Activated T-cell treated with anti-CD3 and anti-CD28 coated beads for 1 hour (primary cell): ENCODE results near the gene MAB21L4.

Experiments used
- DNase-seq: peaks from one replicate; pipeline ENCODE4 v3.0.0-alpha.2; 2020; ENCODE audit warnings: low read depth

The MAB21L4 gene

GRCh38 chr2:240894006-240894405 is 1.9 kb downstream of the MAB21L4 start:
- no peak for DNase-seq

GRCh38 chr2:240893363-240893844 is 2.6 kb downstream of the MAB21L4 start:
- DNase-seq = peak; percentile 17

GRCh38 chr2:240892925-240893324 is 3.0 kb downstream of the MAB21L4 start:
- no peak for DNase-seq

GRCh38 chr2:240892356-240892755 is 3.6 kb downstream of the MAB21L4 start:
- DNase-seq = no peak

GRCh38 chr2:240891492-240892340 is 4.2 kb downstream of the MAB21L4 start:
- DNase-seq = no peak

DNA sequence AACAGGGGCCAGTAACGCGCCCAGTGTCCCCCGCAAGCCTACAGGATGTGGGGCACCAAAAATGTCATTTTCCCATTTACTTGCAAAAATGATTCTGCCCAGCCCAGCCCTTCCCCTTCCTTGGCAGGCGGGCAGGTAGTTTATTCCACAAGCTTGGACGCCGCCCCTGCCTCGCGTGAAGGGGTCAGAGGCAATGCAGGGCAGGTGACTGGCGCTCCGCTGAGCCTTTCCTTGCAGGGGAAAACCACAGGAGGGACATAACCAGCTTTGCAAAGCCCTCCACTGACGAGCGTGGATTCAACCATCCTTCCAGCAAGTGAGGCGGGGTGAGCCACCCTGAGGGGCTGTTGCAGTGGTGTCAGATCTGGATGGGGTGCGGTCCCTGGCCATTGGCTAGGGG is 5.3 kb downstream of the MAB21L4 start:
- no peak for DNase-seq

DNA sequence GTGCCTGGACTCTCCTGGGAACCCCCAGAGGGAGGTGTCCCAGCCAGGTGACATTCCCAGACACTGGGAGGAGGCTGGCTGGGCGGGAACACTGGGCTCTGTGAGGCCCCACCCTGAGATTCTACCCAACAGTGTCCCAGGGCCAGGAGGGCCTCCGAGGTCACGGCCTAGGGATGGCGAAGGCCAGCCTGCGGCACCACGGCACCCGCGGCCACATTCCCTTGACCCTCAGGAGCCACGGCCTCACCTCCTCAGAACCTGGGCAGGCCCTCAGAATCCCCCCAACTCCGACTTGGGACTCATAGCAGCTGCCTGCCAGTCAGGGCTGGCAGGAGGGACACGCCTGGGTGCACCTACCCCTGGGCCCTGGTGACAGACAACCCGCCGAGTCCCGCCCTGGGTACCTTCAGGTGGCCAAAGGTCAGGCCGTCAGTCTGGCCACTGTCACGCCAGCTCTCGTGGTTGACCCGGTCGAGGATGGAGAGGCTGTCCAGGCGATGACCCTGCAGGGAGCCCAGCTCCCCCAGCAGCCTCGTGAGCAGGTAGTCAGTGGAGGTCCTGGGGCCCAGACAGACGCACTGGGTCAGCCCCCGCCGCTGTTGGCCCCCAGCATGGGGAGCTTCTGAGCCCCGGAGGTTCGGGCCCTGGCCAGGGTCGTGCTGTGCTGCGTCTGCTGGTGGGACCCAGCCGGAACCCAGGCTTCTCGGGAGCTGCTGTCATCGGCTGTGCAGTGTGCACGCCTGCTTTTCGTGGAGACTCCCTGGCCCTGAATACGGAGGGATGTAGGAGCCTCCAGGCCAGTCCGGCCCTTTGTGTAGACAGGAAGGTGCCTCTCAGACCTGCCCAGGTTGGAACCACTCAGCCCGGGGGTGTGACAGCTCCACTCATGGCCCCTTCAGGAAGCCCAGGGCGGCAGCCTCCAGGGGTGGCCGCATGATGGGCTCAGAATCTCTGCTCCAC is 6.1 kb downstream of the MAB21L4 start:
- no peak for DNase-seq

GRCh38 chr2:240888890-240889573 is 6.9 kb downstream of the MAB21L4 start:
- no peak for DNase-seq

DNA sequence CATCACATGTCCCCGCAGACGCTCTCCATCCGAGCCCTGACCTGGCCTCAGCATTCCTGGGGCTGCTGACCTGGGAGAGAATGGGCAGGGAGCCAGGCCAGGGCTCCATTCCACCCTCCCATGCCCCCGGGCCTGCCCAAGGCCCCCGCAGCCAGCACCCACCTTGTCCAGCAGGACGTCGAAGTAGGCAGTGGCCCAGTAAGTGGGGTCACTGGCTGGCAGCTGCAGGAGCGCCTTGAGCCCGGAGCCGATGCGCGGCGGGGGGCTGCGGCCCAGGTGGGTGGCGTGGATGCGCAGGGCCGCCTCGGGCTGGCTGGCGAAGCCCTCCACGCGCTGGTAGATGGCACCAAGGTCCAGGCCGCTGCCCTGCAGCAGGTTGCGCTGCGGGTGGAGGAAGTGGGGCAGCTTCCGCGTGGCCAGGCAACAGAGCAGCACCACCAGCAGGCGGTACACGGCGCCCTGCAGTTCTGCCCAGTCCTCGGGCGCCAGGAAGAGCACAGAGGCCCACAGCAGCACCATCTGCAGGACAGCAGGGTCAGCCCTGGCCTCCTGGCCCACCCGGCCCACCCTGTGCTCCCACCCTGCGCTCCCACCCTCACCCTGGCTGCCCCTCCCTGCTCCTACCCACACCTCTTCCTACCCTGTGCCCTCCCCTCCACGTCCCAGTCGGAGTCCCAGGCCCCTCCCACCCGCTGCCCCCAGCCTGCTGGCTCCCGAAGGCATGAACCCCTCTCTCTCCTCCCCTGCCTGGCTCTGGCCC is 7.6 kb downstream of the MAB21L4 start:
- no peak for DNase-seq

- no peak for DNase-seq
These were observed 8.3 kb downstream of the MAB21L4 start for GRCh38 chr2:240887631-240888030.

DNA sequence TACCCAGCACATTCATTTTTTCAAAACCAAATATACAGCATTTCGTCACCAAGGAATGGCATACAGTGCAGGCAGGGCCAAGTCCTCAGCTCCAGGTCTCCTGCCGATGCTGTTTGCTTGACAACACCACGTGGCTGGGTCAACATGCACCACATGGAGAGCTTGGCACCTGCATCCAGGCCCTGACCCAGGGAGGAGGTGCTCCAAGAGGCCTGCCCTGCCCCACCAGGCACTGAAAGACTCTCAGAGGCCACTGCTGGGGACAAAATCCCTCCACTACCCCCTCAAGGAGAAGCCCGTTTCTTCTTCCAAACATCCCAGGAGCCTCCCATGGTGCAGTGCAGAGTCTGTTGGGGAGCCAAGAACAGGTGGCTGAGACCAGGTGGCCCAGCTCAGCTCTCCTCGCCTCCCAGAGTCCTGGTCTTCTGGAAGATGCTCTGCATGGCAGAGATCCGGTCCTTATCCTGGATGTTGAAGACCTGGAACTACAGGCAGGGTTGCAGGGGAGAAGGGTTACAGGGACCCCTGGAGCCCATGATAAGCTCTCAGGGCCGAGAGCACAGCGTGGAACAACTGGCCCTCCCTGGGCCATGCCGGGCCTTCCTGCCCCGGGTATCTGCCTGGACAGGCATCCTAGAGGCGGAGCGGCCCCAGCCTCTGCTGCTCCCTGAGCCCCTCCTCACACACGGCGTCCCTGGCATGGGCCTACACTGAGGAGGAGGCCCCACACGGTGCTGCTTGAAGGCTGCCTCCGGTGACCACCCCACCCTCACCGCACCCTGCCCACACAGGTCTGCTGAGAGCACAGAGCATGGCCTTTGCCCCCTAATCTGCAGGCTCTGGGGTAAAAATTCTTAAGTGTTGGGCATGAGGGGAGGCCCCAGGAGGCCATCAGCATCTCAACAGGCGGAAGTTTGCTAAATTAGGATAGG is 9.0 kb downstream of the MAB21L4 start:
- DNase-seq = no peak

GRCh38 chr2:240886023-240886565 is 9.9 kb downstream of the MAB21L4 start:
- DNase-seq = no peak

DNA sequence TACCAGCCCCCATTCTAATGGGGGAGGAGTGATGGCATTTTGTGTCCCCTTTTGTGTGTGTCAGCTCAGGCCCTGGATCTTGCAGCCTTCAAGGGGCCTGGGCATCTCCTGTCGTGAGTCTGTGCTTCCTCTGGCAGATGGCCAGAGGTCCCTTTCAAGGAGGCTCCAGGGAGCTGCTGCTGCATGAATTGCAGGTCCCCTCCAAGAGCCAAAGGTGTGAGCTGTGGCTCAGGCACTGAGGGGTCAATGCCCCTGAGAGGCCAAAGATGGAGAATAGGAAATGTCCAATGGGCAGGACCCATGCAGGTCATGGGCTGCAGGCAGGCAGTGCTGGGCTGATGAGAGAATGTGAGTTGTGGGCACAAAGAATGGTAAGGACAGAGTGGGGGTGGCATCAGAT is 10.4 kb downstream of the MAB21L4 start:
- DNase-seq = no peak

DNA sequence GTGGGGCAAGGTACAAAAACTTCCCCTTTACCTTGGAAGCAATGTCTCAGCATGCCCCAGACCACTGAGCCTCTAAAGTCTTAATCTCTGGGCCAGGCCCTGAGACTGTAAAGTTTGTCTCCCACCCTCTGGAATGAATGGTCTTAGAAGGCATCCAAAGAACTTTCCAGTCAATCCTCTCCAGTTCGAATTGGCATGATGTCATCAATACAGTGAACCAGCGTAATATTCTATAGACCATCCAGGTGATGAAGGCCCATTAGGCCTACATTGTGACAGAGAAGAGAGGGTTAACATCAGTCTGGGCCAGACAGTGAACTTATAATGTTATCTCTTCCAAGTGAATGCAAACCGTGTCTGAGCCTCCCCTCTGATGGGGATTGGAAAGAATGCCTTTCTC is 11.2 kb downstream of the MAB21L4 start:
- no peak for DNase-seq

DNA sequence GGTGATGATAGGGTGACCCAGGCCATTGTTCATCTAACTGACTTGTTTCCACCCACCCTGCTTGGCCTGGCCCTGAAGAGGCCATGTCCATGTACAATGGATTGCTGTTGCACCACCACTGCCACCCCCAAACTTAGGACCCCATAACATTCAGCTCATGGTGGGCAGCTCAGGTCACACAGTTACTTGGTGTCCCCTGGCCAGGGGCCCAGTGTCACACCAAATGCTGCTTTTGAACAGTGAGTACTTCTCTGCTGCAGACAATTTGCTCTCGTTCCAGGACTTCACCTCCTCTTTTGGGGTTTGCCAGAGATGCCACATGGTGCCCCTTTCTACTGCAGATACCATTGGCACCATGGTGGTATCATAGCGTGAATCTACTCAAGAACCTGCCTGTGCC is 11.7 kb downstream of the MAB21L4 start:
- DNase-seq = no peak

GRCh38 chr2:240881913-240882312 is 14.0 kb downstream of the MAB21L4 start:
- DNase-seq = no peak

GRCh38 chr2:240879105-240879504 is 16.9 kb downstream of the MAB21L4 start:
- no peak for DNase-seq

DNA sequence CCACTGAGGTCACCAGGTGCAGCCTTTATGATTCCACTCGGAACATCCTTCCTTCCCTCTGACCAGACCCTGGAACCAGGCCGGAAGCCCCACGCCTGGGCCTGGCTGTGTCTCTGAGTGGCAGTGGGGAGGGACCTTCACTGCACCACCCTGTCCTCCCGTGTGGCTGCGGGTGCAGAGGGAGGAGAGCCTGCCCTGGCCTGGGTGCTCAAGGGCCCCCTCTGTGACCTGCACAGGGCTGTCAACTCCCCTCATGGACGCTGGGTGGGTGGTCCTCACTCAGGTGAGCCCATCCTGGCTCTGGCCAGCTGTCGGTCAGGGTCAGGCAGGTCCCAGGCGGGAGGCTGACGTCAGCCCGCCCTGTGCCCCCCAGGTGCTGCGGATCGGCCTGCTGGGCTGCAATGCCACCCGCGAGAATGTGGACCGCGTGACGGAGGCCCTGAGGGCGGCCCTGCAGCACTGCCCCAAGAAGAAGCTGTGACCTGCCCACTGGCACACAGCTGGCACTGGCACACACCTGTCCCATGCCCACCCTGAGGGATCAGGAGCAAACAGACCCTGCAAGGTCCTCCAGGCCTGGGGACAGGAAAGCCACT is 17.5 kb downstream of the MAB21L4 start:
- DNase-seq = no peak

GRCh38 chr2:240877460-240878340 is 18.3 kb downstream of the MAB21L4 start:
- no peak for DNase-seq
